Sigmoid colon (tissue), 7 donors: ENCODE data around the gene TFAP2B. TPM values are rescaled to one million over a fixed set of nuclear protein-coding genes. Genes with fewer than 3 reads are reported as not detected.

Experiments used
- DNase-seq: peaks from one replicate; pipeline ENCODE4 v3.0.0-alpha.2; 2019
- H3K27ac ChIP-seq, 4 donors: fragments of 200-600 bp; sonication (generic); one replicate each; pipeline ENCODE4 v1.5.1; 2016 to 2019; ENCODE audit warnings: mild to moderate bottlenecking in 1 of 4
- H3K27me3 ChIP-seq, 3 donors: fragments of 200-600 bp; sonication (generic); one replicate each; pipeline ENCODE4 v1.5.1; 2019; ENCODE audit warnings: mild to moderate bottlenecking in 1 of 3
- H3K36me3 ChIP-seq, 4 donors: fragments of 200-600 bp; sonication (generic); one replicate each; pipeline ENCODE4 v1.5.1; 2016 to 2019
- H3K4me1 ChIP-seq, 4 donors: fragments of 200-600 bp; sonication (generic); one replicate each; pipeline ENCODE4 v1.5.1; 2017 to 2019
- H3K4me3 ChIP-seq, 4 donors: fragments of 200-600 bp; sonication (generic); one replicate each; pipeline ENCODE4 v1.5.1; 2017 to 2019; ENCODE audit warnings: mild to moderate bottlenecking in 2 of 4, moderate library complexity in 1 of 4
- H3K9me3 ChIP-seq, 4 donors: fragments of 200-600 bp in 3 of 4; sonication (generic) in 3 of 4; one replicate each; pipeline versions ENCODE4 v1.5.1 to v1.6.1; 2013 to 2019
- CTCF ChIP-seq, 4 experiments: fragments of 450-650 bp in 3 of 4; fragments of 200-600 bp in 1 of 4; IDR thresholded peaks; one replicate each; pipeline ENCODE4 v1.5.1; 2016 to 2019; ENCODE audit warnings: antibody characterized with exemption in 4 of 4, mild to moderate bottlenecking in 3 of 4, moderate library complexity in 2 of 4
- EP300 ChIP-seq, 4 donors: sonication (generic); formaldehyde crosslinking; IDR thresholded peaks; one replicate each; pipeline ENCODE4 v1.6.1; 2017; ENCODE audit warnings: antibody characterized with exemption in 4 of 4
- POLR2A ChIP-seq, 2 donors: fragments of 450-650 bp; IDR thresholded peaks; one replicate each; pipeline ENCODE4 v1.6.1; 2016; ENCODE audit warnings: antibody characterized with exemption in 2 of 2, mild to moderate bottlenecking in 2 of 2, moderate library complexity in 2 of 2
- POLR2AphosphoS5 ChIP-seq, 4 donors: sonication (generic); formaldehyde crosslinking; IDR thresholded peaks; one replicate each; pipeline ENCODE4 v1.6.1; 2017; ENCODE audit warnings: antibody characterized with exemption in 4 of 4
- WGBS, 2 donors: extraction: QIAGEN DNeasy Blood & Tissue Kit; methylation state at CpG; one replicate each; pipeline ENCODE4 v1.1.7; 2013; 5-methylcytosine and 5-hydroxymethylcytosine counted together
- intact Hi-C: fragments of 100-400 bp; cut with DNase I; formaldehyde crosslinking; loops from one replicate; pipeline ENCODE4 v1.15.1; 2023
- polyA plus RNA-seq, 3 donors: library from polyadenylated mRNA; stranded (reverse); fragments of 200-250 nt; gene quantifications; one replicate each; pipeline ENCODE4 v1.2.3, GENCODE V29; 2013
- total RNA-seq, 4 donors: library from RNA; depleted of rRNA; stranded (reverse); fragments of >200 nt; gene quantifications; one replicate each; pipeline ENCODE4 v1.1.0, GENCODE V29; 2016
- donor health status: healthy with polysubstance abuse.
- donor health status: Bipolar disorder and iron deficiency.
- donor health status: healthy.

TFAP2B gene
- total and polyA plus RNA-seq, 7 donors: under 0.01 to 0.66 (median 0.01) TPM; not detected in 4

DNA sequence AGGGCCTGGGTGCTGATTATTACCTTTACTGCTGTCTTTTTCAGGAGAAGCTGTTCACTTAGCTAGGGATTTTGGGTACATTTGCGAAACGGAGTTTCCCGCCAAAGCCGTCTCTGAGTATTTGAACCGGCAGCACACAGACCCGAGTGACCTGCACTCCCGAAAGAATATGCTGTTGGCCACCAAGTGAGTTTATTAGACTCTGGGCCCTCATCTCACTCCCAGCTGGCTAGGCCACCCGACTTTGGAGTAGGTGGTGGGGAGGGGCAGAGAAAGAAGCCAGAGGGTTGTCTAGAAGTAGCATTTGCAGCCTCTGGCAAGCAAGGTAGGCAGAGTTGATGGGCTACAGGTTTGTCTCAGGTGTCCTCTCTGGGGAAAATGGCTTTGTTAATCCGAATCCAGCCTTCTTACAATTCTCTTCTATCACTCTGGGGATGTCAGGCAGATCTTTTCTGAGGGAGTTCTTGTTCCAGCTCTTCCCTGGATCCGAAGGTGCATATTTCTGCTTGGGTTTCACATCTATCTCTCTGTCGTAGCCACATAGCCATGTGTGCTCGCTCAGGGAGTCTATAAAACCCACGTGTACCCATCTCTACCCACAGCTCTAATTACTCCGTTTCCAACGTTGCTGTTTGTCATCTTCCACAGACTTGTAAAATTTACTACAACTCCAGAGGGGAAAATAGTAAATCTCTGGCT lies 21.6 kb downstream of the TFAP2B start:
- intact Hi-C loops: no loop called here
- no peak for DNase-seq
- Histone ChIP-seq H3K4me3 (no peak overlapping the region), H3K4me1 (peaks cover 0 to 5% (median 0%) of the 10 kb centered on the region in 4 donors), H3K36me3 (no peaks in the 10 kb centered on the region), H3K27ac (no peak overlapping the region), H3K9me3 (no peaks in the 10 kb centered on the region), H3K27me3 (peaks cover 35 to 99% (median 67%) of the 10 kb centered on the region in 3 donors)
- no peak for TF ChIP-seq CTCF (IDR thresholded peaks at IDR 0.05)
- TF ChIP-seq POLR2A (IDR thresholded peaks at IDR 0.05): no peak
- no peak for TF ChIP-seq POLR2AphosphoS5 (IDR thresholded peaks at IDR 0.05)
- TF ChIP-seq EP300 (IDR thresholded peaks at IDR 0.05): no peak
- 15 to 50% methylated on average over 15 of the region's 15 CpGs for WGBS, 2 donors

DNA sequence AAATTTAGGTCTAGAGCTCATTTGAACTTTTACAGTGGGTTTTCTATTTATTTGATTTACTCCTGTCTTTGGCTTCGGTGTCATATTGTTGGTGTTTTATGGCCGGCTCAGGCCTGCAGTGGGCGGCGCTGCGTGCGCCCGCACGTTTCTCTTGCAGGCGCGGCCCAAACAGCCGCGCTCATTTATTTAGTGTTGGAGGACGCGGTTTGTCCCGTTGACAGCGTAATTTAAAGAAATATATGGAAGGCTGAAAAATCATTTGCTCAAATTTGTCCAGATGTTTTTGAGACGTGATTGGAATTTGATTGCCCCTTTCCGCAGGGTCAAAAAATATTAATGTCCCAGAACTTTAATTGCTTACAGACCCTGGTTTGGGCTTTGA lies 22.1 kb downstream of the TFAP2B start:
- Histone ChIP-seq H3K9me3 (no peaks in the 10 kb centered on the region), H3K4me3 (no peak overlapping the region), H3K27me3 (peaks cover 41 to 99% (median 71%) of the 10 kb centered on the region in 3 donors), H3K36me3 (no peaks in the 10 kb centered on the region), H3K27ac (no peak overlapping the region), H3K4me1 (peaks cover 0 to 5% (median 0%) of the 10 kb centered on the region in 4 donors)
- DNase-seq: no peak
- intact Hi-C loops: no loop called here
- TF ChIP-seq POLR2AphosphoS5 (IDR thresholded peaks at IDR 0.05) (no peak), CTCF (IDR thresholded peaks at IDR 0.05) (no peak), POLR2A (IDR thresholded peaks at IDR 0.05) (no peak), EP300 (IDR thresholded peaks at IDR 0.05) (no peak)
- 4 to 7% methylated on average over 18 of the region's 18 CpGs for WGBS, 2 donors

GRCh38 chr6:50842446-50842845 lies 23.8 kb downstream of the TFAP2B start:
- no peak overlapping the region for H3K27ac ChIP-seq
- intact Hi-C loops: no loop called here
- H3K4me1 ChIP-seq: peaks cover 0 to 5% (median 0%) of the 10 kb centered on the region in 4 donors
- H3K9me3 ChIP-seq: no peaks in the 10 kb centered on the region
- no peak for DNase-seq
- no peaks in the 10 kb centered on the region for H3K36me3 ChIP-seq
- TF ChIP-seq EP300 (IDR thresholded peaks at IDR 0.05): no peak
- no peak for TF ChIP-seq POLR2AphosphoS5 (IDR thresholded peaks at IDR 0.05)
- no peak for TF ChIP-seq POLR2A (IDR thresholded peaks at IDR 0.05)
- TF ChIP-seq CTCF (IDR thresholded peaks at IDR 0.05): no peak
- H3K4me3 ChIP-seq: no peak overlapping the region
- WGBS, 2 donors: 13 to 31% methylated on average over 7 of the region's 7 CpGs
- peaks cover 41 to 99% (median 69%) of the 10 kb centered on the region in 3 donors for H3K27me3 ChIP-seq

- no peak overlapping the region for H3K27ac ChIP-seq
- no peak overlapping the region for H3K4me3 ChIP-seq
- intact Hi-C loops: no loop called here
- peaks cover 0 to 5% (median 0%) of the 10 kb centered on the region in 4 donors for H3K4me1 ChIP-seq
- no peak for DNase-seq
- WGBS, 2 donors: 8 to 15% methylated on average over 32 of the region's 32 CpGs
- H3K36me3 ChIP-seq: no peaks in the 10 kb centered on the region
- peaks cover 38 to 99% (median 67%) of the 10 kb centered on the region in 3 donors for H3K27me3 ChIP-seq
- no peak for TF ChIP-seq CTCF (IDR thresholded peaks at IDR 0.05)
- no peak for TF ChIP-seq POLR2AphosphoS5 (IDR thresholded peaks at IDR 0.05)
- TF ChIP-seq EP300 (IDR thresholded peaks at IDR 0.05): no peak
- no peak for TF ChIP-seq POLR2A (IDR thresholded peaks at IDR 0.05)
- H3K9me3 ChIP-seq: no peaks in the 10 kb centered on the region
These were observed 24.3 kb downstream of the TFAP2B start for GRCh38 chr6:50842861-50843384.
